ENCODE results near the gene PLAU. TPM values are rescaled to one million over a fixed set of nuclear protein-coding genes. Genes with fewer than 3 reads are reported as not detected.
A peak's percentile ranks its signal among the peaks of the same experiment; 100 is the strongest.

Gene PLAU
- total RNA-seq, 2 experiments from 2014 or later = 0.74 to 2.0 TPM

- POLR2A ChIA-PET = interaction anchor here (0.6 to 1.8 kb wide), 8 partner anchors 11 to 163 kb away, joined by 3 to 8 read pairs (median 3); no protein-coding TSS in a partner anchor
These were observed 45.8 kb downstream of the PLAU start for GRCh38 chr10:73956476-73957359.

GRCh38 chr10:73959484-73960243, 48.7 kb downstream of the PLAU start:
- Histone ChIP-seq H3K4me1 (ENCODE audit: insufficient read depth, low read length, poor library complexity, severe bottlenecking) (peaks cover 49% of the 10 kb centered on the region), H4K20me1 (ENCODE audit: insufficient read depth, low read length) (no peaks in the 10 kb centered on the region), H3K4me2 (ENCODE audit: low read length) (0 out of 2 replicates have a peak overlapping the region, but pooled peaks have one; percentile 1), H3K4me3 (ENCODE audit: low read depth, low read length, poor library complexity, severe bottlenecking) (no peak overlapping the region), H3K9me2 (ENCODE audit: insufficient read depth, low read length) (no peaks in the 10 kb centered on the region), H3K79me2 (ENCODE audit: insufficient read depth, low read depth, low read length) (no peaks in the 10 kb centered on the region), H3K9me3 (ENCODE audit: low read length) (no peaks in the 10 kb centered on the region), H3K36me3 (ENCODE audit: insufficient read depth, low read length) (no peaks in the 10 kb centered on the region), H3K27ac (ENCODE audit: low read depth, low read length, poor library complexity, severe bottlenecking) (no peak overlapping the region), H2AFZ (ENCODE audit: low read length) (peak overlapping the region; percentile 68)
- no peak for DNase-seq (ENCODE audit: low spot score)
- intact Hi-C loops (cut with micrococcal nuclease; ENCODE audit: unreplicated experiment) = loop anchor here (5.0 kb wide), 2 partner anchors 73 to 117 kb away; no protein-coding TSS in a partner anchor
- ChIA-PET POLR2A (interaction anchor here (0.6 to 1.6 kb wide), 4 partner anchors 11 to 304 kb away, joined by 3 to 4 read pairs (median 3); no protein-coding TSS in a partner anchor), CTCF (ENCODE audit: unreplicated experiment) (no interaction called here)
- no TSS peak for BruUV-seq (replicated peaks)
- TF ChIP-seq CTCF (conservative IDR thresholded peaks at IDR 0.05; ENCODE audit: low read length) (no peak), EZH2phosphoT487 (IDR thresholded peaks at IDR 0.05; ENCODE audit: borderline replicate concordance, low read depth, low read length) (no peak)

More at GRCh38 chr10:73956476-73957359, 45.8 kb downstream of the PLAU start:
- peak overlapping the region; percentile 74; the same call in 1 of the 2 replicates for H2AFZ ChIP-seq (ENCODE audit: low read length)
- H3K4me1 ChIP-seq (ENCODE audit: insufficient read depth, low read length, poor library complexity, severe bottlenecking) = peaks cover 49% of the 10 kb centered on the region
- BruUV-seq (replicated peaks) = no TSS peak
- H4K20me1 ChIP-seq (ENCODE audit: insufficient read depth, low read length) = no peaks in the 10 kb centered on the region
- H3K9me2 ChIP-seq (ENCODE audit: insufficient read depth, low read length) = no peaks in the 10 kb centered on the region
- H3K4me3 ChIP-seq (ENCODE audit: low read depth, low read length, poor library complexity, severe bottlenecking) = peak overlapping the region; percentile 45
- no peaks in the 10 kb centered on the region for H3K36me3 ChIP-seq (ENCODE audit: insufficient read depth, low read length)
- peak; percentile 67 for DNase-seq (ENCODE audit: low spot score)
- CTCF ChIA-PET (ENCODE audit: unreplicated experiment) = interaction anchor here (1.2 to 1.9 kb wide), 4 partner anchors 11 to 77 kb away, joined by 3 to 6 read pairs (median 4); partner anchors contain the start of gene VCL
- TF ChIP-seq CTCF (conservative IDR thresholded peaks at IDR 0.05; ENCODE audit: low read length) (no peak), EZH2phosphoT487 (IDR thresholded peaks at IDR 0.05; ENCODE audit: borderline replicate concordance, low read depth, low read length) (no peak)
- H3K4me2 ChIP-seq (ENCODE audit: low read length) = peak overlapping the region; percentile 82
- H3K27ac ChIP-seq (ENCODE audit: low read depth, low read length, poor library complexity, severe bottlenecking) = peak overlapping the region; percentile 57
- intact Hi-C loops (cut with micrococcal nuclease; ENCODE audit: unreplicated experiment) = loop anchor here (1.0 to 5.0 kb wide), 6 partner anchors 42 to 124 kb away; partner anchors contain the start of gene VCL
- H3K9me3 ChIP-seq (ENCODE audit: low read length) = no peaks in the 10 kb centered on the region
- H3K79me2 ChIP-seq (ENCODE audit: insufficient read depth, low read depth, low read length) = no peaks in the 10 kb centered on the region

Data from OCI-LY7 (cell line).